GM12892 (cell line): Measurements from ENCODE around the gene PLS1.

Source experiments
- POLR2A ChIP-seq: IDR thresholded peaks from 2 replicates; pipeline ENCODE4 v1.6.1; 2011; ENCODE audit warnings: low read depth, low read length, control low read depth
- POLR2AphosphoS5 ChIP-seq: IDR thresholded peaks from 2 replicates; pipeline ENCODE4 v1.6.1; 2011; ENCODE audit warnings: low read depth, low read length, control low read depth

GRCh38 chr3:142657033-142657432, 60.8 kb downstream of the PLS1 start:
- TF ChIP-seq POLR2AphosphoS5 (no peak), POLR2A (no peak)
